NB4 (cell line): ENCODE measurements around the gene ATXN7L1.

Experiments
- DNase-seq: peaks from one replicate; pipeline ENCODE4 v3.0.0; 2010; ENCODE audit warnings: low read depth
- H3K4me3 ChIP-seq: one replicate; pipeline ENCODE4 v1.5.1; 2011; ENCODE audit warnings: mild to moderate bottlenecking, low read depth, low read length, moderate library complexity
- MYC ChIP-seq: IDR thresholded peaks from 2 replicates; pipeline ENCODE4 v1.6.1; 2011; ENCODE audit warnings: low read depth, low read length
- POLR2A ChIP-seq: IDR thresholded peaks from 2 replicates; pipeline ENCODE4 v1.6.1; 2011; ENCODE audit warnings: mild to moderate bottlenecking; ENCODE audit not compliant: insufficient read length; ENCODE audit errors: extremely low read depth
- TF ChIP-seq, protein P1 (sequence below): IDR thresholded peaks from one replicate; pipeline ENCODE4 v1.5.1; 2012; ENCODE audit warnings: low read depth, low read length
- TF ChIP-seq, protein P2 (sequence below): IDR thresholded peaks from 2 replicates; pipeline ENCODE4 v1.6.1; 2011; ENCODE audit warnings: low read depth, low read length

The ATXN7L1 gene

DNA sequence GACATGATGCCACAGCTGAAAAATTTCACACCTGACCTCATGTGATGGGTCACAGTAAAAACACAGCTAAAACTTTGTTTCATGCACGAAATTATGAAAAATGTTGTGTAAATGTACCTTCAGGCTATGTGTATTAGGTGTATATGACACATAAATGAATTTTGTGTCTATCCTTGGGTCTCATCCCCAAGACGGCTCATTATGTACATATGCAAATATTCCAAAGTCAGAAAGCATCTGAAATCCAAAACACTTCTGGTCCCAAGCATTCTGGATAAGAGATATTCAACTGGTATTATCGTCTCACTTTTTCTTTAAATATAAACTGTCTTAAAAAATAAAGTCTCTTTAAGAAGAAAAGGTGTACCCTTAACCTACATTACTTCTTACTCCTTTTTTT is 145.4 kb downstream of the ATXN7L1 start:
- no peak overlapping the region for H3K4me3 ChIP-seq
- TF ChIP-seq MYC (no peak), POLR2A (no peak)
- TF ChIP-seq, protein P1, sequence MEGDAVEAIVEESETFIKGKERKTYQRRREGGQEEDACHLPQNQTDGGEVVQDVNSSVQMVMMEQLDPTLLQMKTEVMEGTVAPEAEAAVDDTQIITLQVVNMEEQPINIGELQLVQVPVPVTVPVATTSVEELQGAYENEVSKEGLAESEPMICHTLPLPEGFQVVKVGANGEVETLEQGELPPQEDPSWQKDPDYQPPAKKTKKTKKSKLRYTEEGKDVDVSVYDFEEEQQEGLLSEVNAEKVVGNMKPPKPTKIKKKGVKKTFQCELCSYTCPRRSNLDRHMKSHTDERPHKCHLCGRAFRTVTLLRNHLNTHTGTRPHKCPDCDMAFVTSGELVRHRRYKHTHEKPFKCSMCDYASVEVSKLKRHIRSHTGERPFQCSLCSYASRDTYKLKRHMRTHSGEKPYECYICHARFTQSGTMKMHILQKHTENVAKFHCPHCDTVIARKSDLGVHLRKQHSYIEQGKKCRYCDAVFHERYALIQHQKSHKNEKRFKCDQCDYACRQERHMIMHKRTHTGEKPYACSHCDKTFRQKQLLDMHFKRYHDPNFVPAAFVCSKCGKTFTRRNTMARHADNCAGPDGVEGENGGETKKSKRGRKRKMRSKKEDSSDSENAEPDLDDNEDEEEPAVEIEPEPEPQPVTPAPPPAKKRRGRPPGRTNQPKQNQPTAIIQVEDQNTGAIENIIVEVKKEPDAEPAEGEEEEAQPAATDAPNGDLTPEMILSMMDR = no peak
- TF ChIP-seq, protein P2, sequence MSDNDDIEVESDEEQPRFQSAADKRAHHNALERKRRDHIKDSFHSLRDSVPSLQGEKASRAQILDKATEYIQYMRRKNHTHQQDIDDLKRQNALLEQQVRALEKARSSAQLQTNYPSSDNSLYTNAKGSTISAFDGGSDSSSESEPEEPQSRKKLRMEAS = no peak
- no peak for DNase-seq

DNA sequence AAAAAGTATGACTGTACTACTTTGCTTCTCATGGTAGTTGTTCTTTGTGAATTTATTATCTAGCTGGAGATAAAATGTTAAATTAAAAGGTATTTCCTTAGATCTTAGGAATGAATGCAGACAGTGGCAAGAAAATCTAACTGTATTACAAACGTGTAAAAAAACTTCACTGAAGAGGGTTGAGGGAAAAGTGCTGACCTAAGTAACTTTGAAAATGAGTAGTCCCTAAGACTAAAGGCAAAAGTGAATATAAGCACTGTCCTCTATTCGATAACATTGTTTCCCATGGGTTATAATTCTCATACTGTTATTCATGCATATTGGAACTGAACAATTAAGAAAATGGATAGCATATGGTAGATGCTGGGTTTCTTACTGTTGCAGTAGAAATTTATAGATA is 148.4 kb downstream of the ATXN7L1 start:
- H3K4me3 ChIP-seq = no peak overlapping the region
- DNase-seq = no peak
- TF ChIP-seq MYC = no peak
- TF ChIP-seq POLR2A = no peak
- TF ChIP-seq, protein P1 = no peak
- TF ChIP-seq, protein P2 = no peak

DNA sequence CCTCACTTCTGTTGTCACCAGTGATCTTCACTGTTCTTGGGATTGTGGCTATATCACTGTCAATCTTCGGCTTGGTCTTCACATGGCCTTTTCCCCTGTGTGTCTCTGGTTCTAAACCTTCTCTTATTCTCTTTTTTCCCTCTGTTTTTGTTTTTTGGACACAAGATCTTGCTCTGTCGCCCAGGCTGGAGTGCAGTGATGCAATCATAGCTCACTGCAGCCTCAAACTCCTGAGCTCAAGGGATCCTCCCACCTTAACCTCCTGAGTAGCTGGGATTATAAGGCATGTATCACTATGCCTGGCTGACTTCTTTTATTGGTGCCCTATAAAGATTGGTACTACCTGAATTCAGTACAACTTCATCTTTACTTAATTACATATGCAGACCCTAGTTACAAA is 151.7 kb downstream of the ATXN7L1 start:
- TF ChIP-seq POLR2A = no peak
- TF ChIP-seq, protein P1 = no peak
- TF ChIP-seq MYC = no peak
- TF ChIP-seq, protein P2 = no peak
- H3K4me3 ChIP-seq = no peak overlapping the region
- no peak for DNase-seq

DNA sequence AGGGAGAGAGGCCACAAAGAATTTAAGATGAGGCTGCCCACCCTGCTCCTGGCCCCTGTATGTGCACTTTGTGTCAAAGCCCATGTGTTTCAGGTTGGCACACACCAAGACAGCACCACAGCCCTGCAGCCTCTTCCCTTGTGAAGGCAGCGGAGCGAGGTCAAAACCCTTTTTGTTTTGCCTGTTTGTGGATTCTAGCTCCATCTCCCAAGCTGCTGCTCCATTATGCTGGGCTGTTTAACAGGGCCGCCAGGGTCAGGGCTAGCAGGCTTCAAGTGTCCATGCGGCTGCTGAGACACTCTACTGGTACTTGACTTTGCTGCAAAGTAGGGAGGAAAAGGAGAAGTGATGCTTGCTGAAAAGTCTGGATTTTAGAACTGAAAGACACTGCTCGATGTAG is 152.8 kb downstream of the ATXN7L1 start:
- no peak for DNase-seq
- H3K4me3 ChIP-seq = no peak overlapping the region
- TF ChIP-seq, protein P2 = no peak
- TF ChIP-seq POLR2A (no peak), MYC (no peak)
- TF ChIP-seq, protein P1 = no peak

DNA sequence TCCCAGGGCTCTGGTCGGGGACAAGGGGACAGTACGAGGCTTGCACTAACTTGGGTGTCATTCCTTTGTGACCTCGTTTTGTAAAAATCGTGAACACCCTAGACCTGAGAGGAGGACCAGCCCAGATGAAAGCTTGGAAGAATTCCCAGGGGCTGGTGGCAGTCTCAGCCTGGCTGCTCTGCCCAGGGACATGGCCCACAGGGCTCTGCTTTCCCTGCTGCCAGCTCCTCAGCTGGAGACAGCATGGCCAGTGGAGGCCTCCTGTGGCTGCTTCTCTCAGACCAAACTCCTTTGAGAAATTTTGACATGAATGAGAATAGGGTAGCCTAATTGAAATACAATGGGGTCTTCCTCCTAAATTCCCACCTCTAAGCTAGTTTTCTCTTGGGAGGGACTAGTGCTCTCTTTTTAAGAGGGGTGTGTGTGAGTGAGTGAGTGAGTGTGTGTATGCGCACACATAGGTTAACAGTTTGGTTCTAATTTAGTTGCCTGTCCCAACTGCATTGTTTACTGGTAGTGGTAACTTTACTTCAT is 154.8 kb downstream of the ATXN7L1 start:
- TF ChIP-seq MYC (no peak), POLR2A (no peak)
- TF ChIP-seq, protein P2 = no peak
- TF ChIP-seq, protein P1 = no peak
- no peak for DNase-seq

DNA sequence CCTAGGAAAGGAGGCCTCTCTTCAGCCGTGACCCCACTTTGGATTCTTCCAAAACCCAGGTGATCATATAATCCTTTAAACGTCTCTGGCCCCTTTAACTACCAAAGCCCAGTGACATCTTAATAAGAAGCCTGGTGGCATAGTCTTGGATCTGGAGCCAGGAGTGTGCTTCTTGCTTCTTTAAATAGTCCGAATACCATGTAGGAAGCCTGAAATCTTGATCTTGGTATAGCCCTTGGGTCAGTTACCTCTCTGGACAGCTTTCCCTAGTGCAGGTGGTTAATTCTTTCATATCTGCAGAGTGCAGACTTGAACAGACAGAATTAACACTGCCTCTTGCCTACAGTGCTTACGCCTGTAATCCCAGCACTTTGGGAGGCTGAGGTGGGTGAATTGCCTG is 156.5 kb downstream of the ATXN7L1 start:
- TF ChIP-seq, protein P1 = no peak
- TF ChIP-seq MYC = no peak
- no peak for TF ChIP-seq POLR2A
- TF ChIP-seq, protein P2 = no peak
- H3K4me3 ChIP-seq = no peak overlapping the region
- DNase-seq = no peak

More for the DNA sequence above, 154.8 kb downstream of the ATXN7L1 start:
- H3K4me3 ChIP-seq = no peak overlapping the region
